GM21528 (cell line): ENCODE data around the gene EPHA3.

Experiments used
- ATAC-seq: cut with Tn5 transposase; IDR thresholded peaks from one replicate; pipeline ENCODE4 v1.9.1; 2021; ENCODE audit warnings: mild to moderate bottlenecking, moderate library complexity; ENCODE audit not compliant: unreplicated experiment, low FRiP score

EPHA3 gene

DNA sequence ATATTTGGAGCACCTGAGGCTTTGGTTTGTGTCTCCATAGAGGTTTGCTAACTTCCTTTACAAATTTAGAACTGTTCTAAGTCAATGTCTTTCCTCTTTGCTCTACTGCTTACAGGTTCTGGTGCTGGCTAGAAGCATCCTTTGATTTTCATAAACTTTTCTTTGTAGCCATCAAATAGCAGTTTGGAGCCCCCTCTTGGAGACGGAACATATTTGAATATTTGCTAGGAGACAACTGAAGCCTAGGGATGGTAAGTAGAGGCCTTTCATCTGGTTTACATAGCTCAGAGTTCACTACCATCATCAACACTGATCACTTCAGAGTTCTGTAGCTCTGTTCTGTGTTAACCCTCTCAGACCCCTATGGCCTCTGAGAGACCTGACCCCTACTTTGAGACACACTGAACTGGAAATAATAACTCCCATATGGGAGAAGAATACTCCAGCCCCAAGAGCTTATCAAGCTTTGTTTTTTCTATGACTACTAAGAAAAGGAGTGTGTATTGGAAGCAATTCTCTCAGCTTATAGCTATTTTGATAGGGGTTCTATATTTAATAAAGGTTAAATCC, 420.4 kb downstream of the EPHA3 start:
- no peak for ATAC-seq
